Measurements from ENCODE around the gene TMEFF2.
A peak's percentile ranks its signal among the peaks of the same experiment; 100 is the strongest.

Gene TMEFF2

DNA sequence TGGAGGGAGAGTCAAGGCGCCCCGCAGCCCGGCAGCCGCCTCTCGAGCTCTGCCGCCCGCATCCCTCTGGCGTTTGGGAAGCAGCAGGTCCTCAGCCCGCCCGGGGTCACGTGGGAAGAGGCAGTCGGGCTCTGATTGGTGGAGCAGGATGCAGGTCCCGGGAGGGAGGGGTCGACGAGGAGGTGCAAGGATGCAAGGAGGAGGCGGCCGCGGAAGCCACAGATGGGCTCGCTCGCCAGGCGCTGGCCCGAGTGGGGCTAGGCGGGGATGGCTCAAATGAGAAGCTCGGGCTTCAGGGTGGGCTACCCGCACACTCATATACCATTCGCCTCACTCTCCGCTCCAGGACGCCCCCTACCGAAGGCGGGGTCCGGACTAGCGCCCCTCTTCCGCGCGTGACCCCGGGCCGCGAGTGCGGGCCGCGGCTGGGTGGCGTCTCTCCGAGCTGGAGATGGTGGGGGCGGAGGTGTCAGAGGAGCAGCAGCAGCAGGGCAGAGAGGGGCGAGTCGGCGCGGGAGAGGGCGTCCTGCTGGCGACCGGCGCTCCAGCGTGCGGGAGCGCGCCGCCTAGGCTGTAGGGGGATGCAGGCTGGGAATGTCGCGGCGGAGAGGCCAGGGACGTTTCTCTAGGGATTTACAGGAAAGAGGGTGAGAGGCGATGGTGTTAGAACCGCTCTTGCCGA lies at the start of gene TMEFF2:
Gene TMEFF2, minus strand, starts transcription at position 68 of the 682 bp plus-strand sequence. CDS start 409 bp downstream, outside the sequence.
- DNase-seq (ENCODE audit: low spot score), result no peak

- DNase-seq (ENCODE audit: low spot score), result no peak
Observed at GRCh38 chr2:192243488-192243887, 48.8 kb upstream of the TMEFF2 start.

DNA sequence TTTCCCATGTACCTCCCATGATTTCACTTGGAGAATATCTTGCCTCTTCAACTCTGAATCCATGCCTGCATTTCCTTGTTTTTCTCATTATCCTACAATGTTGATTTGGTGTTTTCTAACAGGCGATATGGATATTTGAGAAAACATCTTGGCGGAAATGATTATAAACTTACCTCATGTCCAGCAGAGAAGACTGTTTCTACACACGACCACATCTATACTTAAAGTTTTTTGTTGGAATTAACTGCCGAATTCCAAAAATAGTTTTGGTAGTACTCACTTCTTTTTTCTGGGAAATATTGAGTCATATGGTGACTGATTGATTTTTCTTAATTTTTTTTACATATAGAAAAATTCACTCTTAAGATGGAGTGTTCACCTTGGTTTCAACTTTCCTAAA lies 41.4 kb upstream of the TMEFF2 start:
- no peak for DNase-seq (ENCODE audit: low spot score)

DNA sequence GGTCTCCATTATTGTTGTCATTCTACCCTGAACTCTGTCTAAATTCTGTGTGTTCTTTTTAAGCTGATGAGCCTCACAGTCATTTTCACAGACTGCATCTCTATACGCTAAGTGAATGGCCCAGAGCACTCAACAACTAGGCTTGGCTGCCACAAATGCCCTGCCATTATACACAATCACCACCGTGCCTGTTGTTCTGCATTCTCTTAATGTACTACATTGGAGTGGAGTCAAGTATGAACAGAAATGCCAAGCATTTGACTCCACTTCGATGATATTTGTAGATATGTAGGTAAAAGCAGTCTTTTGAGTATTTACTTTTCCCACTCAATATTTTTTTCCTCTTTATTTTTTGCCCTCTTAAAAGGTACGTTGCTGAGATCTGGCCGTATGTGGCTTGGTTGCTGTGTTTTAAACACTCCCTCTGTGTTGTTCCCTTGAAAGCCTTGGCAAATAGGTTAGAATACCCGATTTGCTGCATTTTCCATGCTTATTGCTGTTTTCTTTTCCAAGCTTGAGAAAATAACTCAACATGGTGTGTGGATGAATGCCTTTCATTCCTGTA lies 36.2 kb upstream of the TMEFF2 start:
- DNase-seq (ENCODE audit: low spot score), result no peak

DNA sequence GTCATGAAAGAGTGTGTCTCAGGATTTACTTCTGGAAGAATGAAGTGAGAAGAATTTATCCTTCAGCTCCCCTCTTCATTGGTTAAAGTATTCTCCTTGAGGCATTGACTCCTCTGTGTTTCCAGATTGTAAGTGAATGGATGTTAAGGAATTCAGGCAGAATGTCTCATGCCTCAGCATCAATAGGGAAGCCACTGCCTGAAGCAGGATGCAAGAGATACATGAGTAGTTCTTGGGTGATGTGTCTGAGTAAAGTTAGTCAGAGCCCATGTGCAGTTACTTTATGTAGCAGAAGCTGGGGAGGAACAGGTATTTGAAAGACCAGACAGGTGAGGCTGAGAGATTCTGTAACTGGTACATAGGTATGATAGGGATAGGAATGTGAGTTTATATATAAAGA lies 34.0 kb upstream of the TMEFF2 start:
- DNase-seq (ENCODE audit: low spot score), result no peak

GRCh38 chr2:192218970-192219369 lies 24.2 kb upstream of the TMEFF2 start:
- no peak for DNase-seq (ENCODE audit: low spot score)

GRCh38 chr2:192218377-192218776 lies 23.6 kb upstream of the TMEFF2 start:
- DNase-seq (ENCODE audit: low spot score), result no peak

- no peak for DNase-seq (ENCODE audit: low spot score)
Observed at GRCh38 chr2:192216336-192216735, 21.6 kb upstream of the TMEFF2 start.

- DNase-seq (ENCODE audit: low spot score), result no peak
Observed at GRCh38 chr2:192215096-192215877, 20.6 kb upstream of the TMEFF2 start.

- no peak for DNase-seq (ENCODE audit: low spot score)
Observed at GRCh38 chr2:192208848-192209247, 14.1 kb upstream of the TMEFF2 start.

DNA sequence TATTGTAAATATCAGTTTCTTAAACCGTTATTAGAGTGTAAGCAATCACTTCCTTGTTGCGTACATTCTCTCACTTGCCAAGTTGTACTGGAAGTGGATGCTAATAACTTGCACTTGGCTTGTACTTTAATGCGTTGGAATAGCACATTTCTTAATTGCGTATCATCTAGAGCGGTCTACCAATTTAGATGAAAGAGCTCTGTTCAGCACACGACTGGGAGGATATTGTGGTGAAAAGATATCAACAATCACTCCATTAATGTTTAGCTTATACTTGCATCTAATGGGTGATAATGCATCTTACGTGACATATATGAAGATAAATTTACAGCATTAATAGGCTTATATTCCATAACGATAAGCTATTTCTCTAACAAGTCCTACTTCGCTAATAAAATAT lies 11.7 kb upstream of the TMEFF2 start:
- DNase-seq (ENCODE audit: low spot score), result no peak

GRCh38 chr2:192203876-192204275 lies 9.1 kb upstream of the TMEFF2 start:
- no peak for DNase-seq (ENCODE audit: low spot score)

DNA sequence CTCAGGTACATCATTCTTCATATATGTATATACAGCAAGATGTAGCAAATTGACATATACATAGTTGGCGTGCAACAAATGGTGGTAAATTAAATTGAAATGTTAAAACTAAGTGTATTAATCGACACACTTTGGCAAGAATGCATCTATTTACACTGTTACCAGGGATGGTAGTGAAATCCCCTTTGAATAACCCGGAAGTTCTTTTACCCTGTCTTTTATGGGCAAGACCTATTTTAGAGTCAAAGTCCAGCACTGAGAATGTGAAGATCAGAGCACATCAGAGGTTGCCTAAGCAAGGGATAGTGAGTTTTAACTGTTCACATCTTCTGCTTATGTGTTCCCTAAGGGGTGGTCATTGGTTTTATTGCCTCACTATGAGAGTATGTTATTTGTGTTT lies 7.6 kb upstream of the TMEFF2 start:
- no peak for DNase-seq (ENCODE audit: low spot score)

- DNase-seq (ENCODE audit: low spot score), result no peak
Observed at GRCh38 chr2:192201116-192201515, 6.4 kb upstream of the TMEFF2 start.

- peak; percentile 6 for DNase-seq (ENCODE audit: low spot score)
Observed at GRCh38 chr2:192197357-192197756, 2.6 kb upstream of the TMEFF2 start.

- no peak for DNase-seq (ENCODE audit: low spot score)
Observed at GRCh38 chr2:192196421-192197194, 1.9 kb upstream of the TMEFF2 start.

DNA sequence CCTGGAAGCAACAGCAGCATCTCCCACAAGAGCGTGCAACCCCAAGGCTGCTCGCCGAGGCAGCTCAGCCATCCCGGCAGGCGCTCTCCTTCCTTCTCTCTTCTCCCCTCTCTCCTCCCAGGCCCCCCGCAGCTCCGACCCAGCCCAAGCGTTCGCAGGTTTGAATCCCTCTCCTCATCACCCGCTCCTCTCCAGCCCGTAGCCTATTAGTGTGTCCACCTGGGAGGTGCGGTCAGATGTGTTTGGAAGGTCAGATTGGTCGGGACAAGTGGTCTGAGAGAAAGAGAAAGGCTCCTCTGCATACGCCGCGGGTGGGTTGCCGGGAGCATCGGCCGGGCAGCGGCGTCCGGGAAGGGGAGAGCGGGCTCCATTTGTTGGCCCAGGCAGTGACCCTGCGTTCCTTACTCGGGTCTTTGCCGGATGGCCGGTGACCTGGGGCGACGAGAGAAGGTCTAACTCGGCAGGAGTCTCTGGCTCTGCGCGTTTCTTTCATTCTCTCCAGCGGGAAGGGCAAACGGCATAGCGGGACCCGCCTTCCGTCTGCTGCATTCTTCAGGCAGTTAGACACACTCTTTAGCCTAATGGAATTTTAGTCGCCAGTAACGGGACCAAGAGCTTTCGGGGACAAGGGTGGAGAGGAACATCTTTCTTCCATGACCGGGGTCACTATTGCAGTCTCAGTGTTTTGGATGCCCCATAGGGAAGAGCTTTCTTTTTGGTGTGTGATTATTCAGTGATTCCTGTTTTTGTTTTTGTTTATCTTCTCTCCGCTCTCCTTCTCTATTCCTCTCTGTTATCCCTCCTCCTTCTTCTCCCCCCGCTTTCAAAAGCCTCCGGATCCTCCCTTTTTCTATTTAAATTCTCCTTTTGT lies 1.1 kb upstream of the TMEFF2 start:
- no peak for DNase-seq (ENCODE audit: low spot score)

DNA sequence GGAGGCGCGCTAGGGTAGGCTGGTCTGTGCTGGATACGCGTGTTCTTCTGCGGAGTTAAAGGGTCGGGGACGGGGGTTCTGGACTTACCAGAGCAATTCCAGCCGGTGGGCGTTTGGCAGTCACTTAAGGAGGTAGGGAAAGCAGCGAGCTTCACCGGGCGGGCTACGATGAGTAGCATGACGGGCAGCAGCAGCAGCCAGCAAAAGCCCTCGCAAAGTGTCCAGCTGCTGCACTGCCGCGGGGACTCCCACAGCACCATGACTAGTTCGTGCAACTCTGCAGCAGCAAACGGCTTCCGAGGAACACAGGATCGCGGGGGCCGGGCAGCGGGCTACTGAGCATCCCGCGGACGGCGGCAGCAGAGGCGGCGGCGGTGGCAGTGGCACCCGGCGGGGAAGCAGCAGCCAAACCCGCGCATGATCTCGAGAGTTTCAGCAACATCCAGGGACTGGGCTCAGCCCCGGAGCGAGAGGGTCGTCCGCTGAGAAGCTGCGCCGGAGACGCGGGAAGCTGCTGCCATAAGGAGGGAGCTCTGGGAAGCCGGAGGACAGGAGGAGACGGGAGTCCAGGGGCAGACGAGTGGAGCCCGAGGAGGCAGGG lies 368 bp downstream of the TMEFF2 start:
- DNase-seq (ENCODE audit: low spot score), result no peak

DNA sequence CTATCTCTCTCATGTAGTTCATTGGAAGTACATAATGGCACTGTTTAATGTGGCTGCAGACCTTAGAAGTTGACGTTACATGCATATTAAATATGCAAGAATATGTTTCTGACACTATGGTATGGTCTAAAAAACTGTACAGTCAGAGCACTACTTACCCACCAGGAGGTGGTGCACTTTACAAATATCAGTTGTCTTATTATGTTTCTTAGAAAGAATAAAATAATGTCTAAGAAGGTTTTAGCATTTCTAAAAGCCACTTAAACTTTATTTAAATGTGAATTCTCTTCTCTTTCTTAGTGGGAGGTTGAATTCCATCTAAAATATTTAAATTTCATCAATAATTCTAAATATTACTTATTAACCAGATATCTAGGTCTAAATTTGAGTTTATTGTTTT lies 4.3 kb downstream of the TMEFF2 start:
- peak; percentile 36 for DNase-seq (ENCODE audit: low spot score)

GRCh38 chr2:192186806-192187205 lies 7.9 kb downstream of the TMEFF2 start:
- no peak for DNase-seq (ENCODE audit: low spot score)

GRCh38 chr2:192184349-192184748 lies 10.4 kb downstream of the TMEFF2 start:
- no peak for DNase-seq (ENCODE audit: low spot score)
